CD4-positive, alpha-beta T cell (primary cell): ENCODE measurements around the gene ZBTB11. TPM values are rescaled to one million over a fixed set of nuclear protein-coding genes. Genes with fewer than 3 reads are reported as not detected.
"Not testable (repeated sequence)": the region's sequence is repeated elsewhere in the genome, so short reads cannot be mapped to it uniquely, and the experiment has no call there.

Experiments used
- ATAC-seq: fragments of 200-7000 bp; cut with Tn5 transposase; one replicate; pipeline ENCODE4 v1.10.0; 2022; ENCODE audit warnings: mild to moderate bottlenecking; ENCODE audit not compliant: poor library complexity
- CTCF ChIA-PET: fragments of 350-600 bp; sonication (Branson Sonifier 250); formaldehyde crosslinking; loops from one replicate; lab custom pipeline; 2021; ENCODE audit warnings: antibody characterized with exemption, inconsistent platforms; lab: Charles Lee
- POLR2A ChIA-PET: fragments of 350-600 bp; sonication (Branson Sonifier 250); formaldehyde crosslinking; loops from one replicate; lab custom pipeline; 2021; ENCODE audit warnings: antibody characterized with exemption, inconsistent platforms; lab: Charles Lee
- DNase-seq, 14 experiments: peaks; one replicate each; pipeline ENCODE4 v3.0.0-alpha.2; 2013 to 2020; ENCODE audit warnings: mixed read lengths in 2 of 14
- H3K27ac ChIP-seq, 2 donors: one replicate each; pipeline versions ENCODE4 v1.5.1 to v1.7.0; 2013; ENCODE audit warnings: low read length in 2 of 2, low read depth in 1 of 2, mild to moderate bottlenecking in 1 of 2
- H3K27me3 ChIP-seq, 2 experiments: 1 replicate in 1 of 2; 2 replicates in 1 of 2; pipeline versions ENCODE4 v1.6.1 to v1.7.0; 2013; ENCODE audit warnings: low read length in 2 of 2, control low read depth in 1 of 2, mild to moderate bottlenecking in 1 of 2, moderate library complexity in 1 of 2; ENCODE audit not compliant: insufficient read depth in 2 of 2, control insufficient read depth in 1 of 2
- H3K36me3 ChIP-seq: one replicate; pipeline ENCODE4 v1.6.1; 2013; ENCODE audit warnings: low read length, control low read depth; ENCODE audit not compliant: insufficient read depth
- H3K4me1 ChIP-seq: one replicate; pipeline ENCODE4 v1.6.1; 2013; ENCODE audit warnings: low read length, control low read depth; ENCODE audit not compliant: insufficient read depth
- H3K4me3 ChIP-seq: one replicate; pipeline ENCODE4 v1.5.1; 2013; ENCODE audit warnings: mild to moderate bottlenecking, low read length, moderate library complexity
- H3K9me3 ChIP-seq, 2 experiments: 1 replicate in 1 of 2; 2 replicates in 1 of 2; pipeline versions ENCODE4 v1.6.1 to v1.7.0; 2013; ENCODE audit warnings: low read length in 2 of 2, mild to moderate bottlenecking in 2 of 2, control low read depth in 1 of 2, moderate library complexity in 1 of 2; ENCODE audit not compliant: control insufficient read depth in 1 of 2, insufficient read depth in 1 of 2
- H3K27ac Mint-ChIP-seq: one replicate; pipeline ENCODE4 v1.8.0; 2020; ENCODE audit warnings: mixed read lengths
- H3K27me3 Mint-ChIP-seq: one replicate; pipeline ENCODE4 v1.8.0; 2021; ENCODE audit warnings: mixed read lengths
- H3K36me3 Mint-ChIP-seq: one replicate; pipeline ENCODE4 v1.8.0; 2021; ENCODE audit warnings: low read depth, mixed read lengths
- H3K4me1 Mint-ChIP-seq: one replicate; pipeline ENCODE4 v1.8.0; 2021; ENCODE audit warnings: low read depth, mixed read lengths
- H3K4me3 Mint-ChIP-seq: one replicate; pipeline ENCODE4 v1.8.0; 2020; ENCODE audit warnings: mild to moderate bottlenecking, mixed read lengths
- H3K9me3 Mint-ChIP-seq: one replicate; pipeline ENCODE4 v1.8.0; 2020; ENCODE audit warnings: mixed read lengths
- intact Hi-C, 2 experiments: fragments of 100-400 bp; cut with DNase I in 1 of 2; cut with micrococcal nuclease in 1 of 2; formaldehyde crosslinking; loops; one replicate each; pipeline versions ENCODE4 v1.15.1 to v1.9.0; 2023 to 2025; cut with DNase I, micrococcal nuclease
- total RNA-seq, 174 experiments: library from RNA in 2 of 174; stranded (reverse) in 2 of 174; gene quantifications; one replicate each; pipeline ENCODE4 v1.2.3 and lab custom pipeline; 2021 to 2026
- TF ChIP-seq, protein P1 (sequence below): fragments of 200-600 bp; IDR thresholded peaks from one replicate; pipeline ENCODE4 v1.8.0; 2022; ENCODE audit warnings: antibody characterized with exemption, mild to moderate bottlenecking

The ZBTB11 gene
- total RNA-seq, 2 experiments from 2014 or later, result 73.5 to 76.6 TPM

DNA sequence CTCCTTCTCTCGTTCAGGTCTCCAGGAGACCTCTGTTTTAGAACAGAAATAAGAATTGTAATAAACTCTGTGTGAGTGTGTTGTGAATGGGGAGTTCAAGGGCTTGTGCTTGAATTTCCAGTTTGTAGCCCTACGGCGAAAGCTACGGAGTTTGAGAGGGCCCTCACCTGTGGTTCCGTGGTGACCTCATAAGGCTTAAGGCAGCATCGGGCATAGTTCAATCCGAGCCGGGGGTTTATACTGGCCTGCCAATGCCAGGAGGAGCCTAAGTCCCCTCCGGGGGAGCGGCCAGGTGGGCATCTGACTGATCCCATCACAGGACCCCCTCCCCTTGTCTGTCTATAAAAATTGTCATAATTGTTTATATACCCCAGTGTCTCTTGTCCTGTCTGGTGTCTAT is 43.7 kb downstream of the ZBTB11 start:
- Histone ChIP-seq H3K27ac (no peak overlapping the region), H3K4me3 (no peak overlapping the region), H3K9me3 (no peaks in the 10 kb centered on the region), H3K27me3 (no peaks in the 10 kb centered on the region), H3K4me1 (peaks cover 6% of the 10 kb centered on the region), H3K36me3 (no peaks in the 10 kb centered on the region)
- ChIA-PET CTCF (no interaction called here), POLR2A (no interaction called here)
- H3K27ac Mint-ChIP-seq, result no peak overlapping the region
- DNase-seq (no peak), ATAC-seq (no peak)
- TF ChIP-seq, protein P1, sequence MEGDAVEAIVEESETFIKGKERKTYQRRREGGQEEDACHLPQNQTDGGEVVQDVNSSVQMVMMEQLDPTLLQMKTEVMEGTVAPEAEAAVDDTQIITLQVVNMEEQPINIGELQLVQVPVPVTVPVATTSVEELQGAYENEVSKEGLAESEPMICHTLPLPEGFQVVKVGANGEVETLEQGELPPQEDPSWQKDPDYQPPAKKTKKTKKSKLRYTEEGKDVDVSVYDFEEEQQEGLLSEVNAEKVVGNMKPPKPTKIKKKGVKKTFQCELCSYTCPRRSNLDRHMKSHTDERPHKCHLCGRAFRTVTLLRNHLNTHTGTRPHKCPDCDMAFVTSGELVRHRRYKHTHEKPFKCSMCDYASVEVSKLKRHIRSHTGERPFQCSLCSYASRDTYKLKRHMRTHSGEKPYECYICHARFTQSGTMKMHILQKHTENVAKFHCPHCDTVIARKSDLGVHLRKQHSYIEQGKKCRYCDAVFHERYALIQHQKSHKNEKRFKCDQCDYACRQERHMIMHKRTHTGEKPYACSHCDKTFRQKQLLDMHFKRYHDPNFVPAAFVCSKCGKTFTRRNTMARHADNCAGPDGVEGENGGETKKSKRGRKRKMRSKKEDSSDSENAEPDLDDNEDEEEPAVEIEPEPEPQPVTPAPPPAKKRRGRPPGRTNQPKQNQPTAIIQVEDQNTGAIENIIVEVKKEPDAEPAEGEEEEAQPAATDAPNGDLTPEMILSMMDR, result no peak
- H3K9me3 Mint-ChIP-seq, result no peaks in the 10 kb centered on the region
- peaks cover 6% of the 10 kb centered on the region for H3K4me1 Mint-ChIP-seq
- intact Hi-C loops, result no loop called here
- H3K36me3 Mint-ChIP-seq, result no peaks in the 10 kb centered on the region
- H3K4me3 Mint-ChIP-seq, result no peak overlapping the region
- no peaks in the 10 kb centered on the region for H3K27me3 Mint-ChIP-seq

- H3K36me3 ChIP-seq, result no peaks in the 10 kb centered on the region
- Mint-ChIP-seq H3K4me1 (peaks cover 6% of the 10 kb centered on the region), H3K27ac (no peak overlapping the region), H3K9me3 (no peaks in the 10 kb centered on the region), H3K4me3 (no peak overlapping the region), H3K27me3 (no peaks in the 10 kb centered on the region), H3K36me3 (no peaks in the 10 kb centered on the region)
- peaks cover 6% of the 10 kb centered on the region for H3K4me1 ChIP-seq
- no peaks in the 10 kb centered on the region for H3K27me3 ChIP-seq
- no peak for DNase-seq
- H3K4me3 ChIP-seq, result no peak overlapping the region
- TF ChIP-seq, protein P1, result no peak
- H3K27ac ChIP-seq, result no peak overlapping the region
- no peak for ATAC-seq
- intact Hi-C loops, result no loop called here
- POLR2A ChIA-PET, result no interaction called here
- H3K9me3 ChIP-seq, result no peaks in the 10 kb centered on the region
- CTCF ChIA-PET, result no interaction called here
These were observed 44.3 kb downstream of the ZBTB11 start for GRCh38 chr3:101632586-101632985.

GRCh38 chr3:101631959-101632358 is 45.0 kb downstream of the ZBTB11 start:
- H3K4me3 ChIP-seq, H3K36me3 Mint-ChIP-seq, H3K4me1 Mint-ChIP-seq, H3K27me3 ChIP-seq, H3K9me3 ChIP-seq, DNase-seq, H3K27ac Mint-ChIP-seq, intact Hi-C loops, H3K9me3 Mint-ChIP-seq, CTCF ChIA-PET, H3K27ac ChIP-seq, H3K27me3 Mint-ChIP-seq, H3K4me3 Mint-ChIP-seq, POLR2A ChIA-PET, H3K4me1 ChIP-seq, H3K36me3 ChIP-seq, ATAC-seq: not testable (repeated sequence)

DNA sequence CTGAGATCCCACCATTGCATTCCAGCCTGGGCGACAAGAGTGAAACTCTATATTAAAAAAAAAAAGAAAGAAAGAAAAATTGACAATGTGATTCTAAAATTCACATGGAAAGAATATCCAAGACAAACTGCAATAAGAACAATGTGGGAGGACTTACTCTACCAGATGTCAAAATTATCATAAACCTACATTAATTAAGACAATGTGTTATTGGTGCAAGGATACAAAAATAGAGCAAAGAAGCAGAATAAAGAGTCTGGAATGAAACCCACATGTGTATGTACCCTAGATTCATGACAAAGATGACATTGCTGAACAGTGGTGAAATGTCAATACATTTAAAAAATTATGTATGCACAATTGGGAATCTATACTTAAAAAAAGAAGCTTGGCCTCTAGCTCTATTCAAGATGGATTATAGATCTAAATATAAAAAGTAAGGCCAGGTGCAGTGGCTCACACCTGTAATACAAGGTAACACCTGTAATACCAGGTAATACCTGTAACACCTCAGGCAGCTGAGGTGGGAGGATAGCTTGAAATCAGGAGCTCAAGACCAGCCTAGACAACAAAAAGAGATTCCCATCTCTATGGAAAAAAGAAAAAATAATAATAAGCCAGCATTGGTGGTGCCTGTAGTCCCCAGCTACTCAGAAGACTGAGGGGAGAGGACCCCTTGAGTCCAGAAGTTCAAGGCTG is 45.7 kb downstream of the ZBTB11 start:
- Histone ChIP-seq H3K27me3 (no peaks in the 10 kb centered on the region), H3K9me3 (no peaks in the 10 kb centered on the region), H3K4me1 (peaks cover 3% of the 10 kb centered on the region), H3K4me3 (no peak overlapping the region), H3K27ac (no peak overlapping the region), H3K36me3 (no peaks in the 10 kb centered on the region)
- Mint-ChIP-seq H3K4me3 (no peak overlapping the region), H3K36me3 (no peaks in the 10 kb centered on the region), H3K9me3 (no peaks in the 10 kb centered on the region), H3K27me3 (no peaks in the 10 kb centered on the region), H3K27ac (no peak overlapping the region), H3K4me1 (peaks cover 3% of the 10 kb centered on the region)
- CTCF ChIA-PET, result interaction anchor here (0.6 kb wide), 1 partner anchor 19 kb away, joined by 4 read pairs; no protein-coding TSS in a partner anchor
- ATAC-seq, result no peak
- POLR2A ChIA-PET, result interaction anchor here (0.6 kb wide), 1 partner anchor 129 kb away, joined by 3 read pairs; no protein-coding TSS in a partner anchor
- TF ChIP-seq, protein P1, result no peak
- no peak for DNase-seq
- intact Hi-C loops, result no loop called here
